Measurements from ENCODE around the gene ST7L.

DNA sequence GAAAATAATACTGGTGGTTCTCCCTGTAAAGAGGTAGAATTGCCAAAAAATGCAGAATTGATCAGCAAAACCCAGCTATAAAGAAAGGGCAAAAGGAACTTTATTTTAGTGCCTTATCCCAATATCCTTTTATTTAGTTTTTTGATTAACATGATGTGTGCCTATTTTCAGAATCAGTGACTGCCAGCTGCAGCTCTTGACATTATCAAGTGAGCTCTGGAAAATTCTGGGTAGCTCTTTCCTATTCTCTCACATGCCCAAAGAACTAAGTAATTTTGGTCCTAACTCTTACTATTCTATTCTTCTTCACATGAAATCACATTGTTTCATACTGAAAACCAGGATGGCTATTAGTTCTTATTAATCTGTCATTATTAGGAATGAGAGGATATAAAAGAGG, 88.1 kb downstream of the ST7L start:
- TF ChIP-seq RCOR1 (conservative IDR thresholded peaks at IDR 0.05; ENCODE audit: low read depth, low read length) (no peak), ZNF274 (IDR thresholded peaks at IDR 0.05; ENCODE audit: insufficient read depth, insufficient read length) (no peak), MLLT1 (IDR thresholded peaks at IDR 0.05) (no peak), CTCF (IDR thresholded peaks at IDR 0.05 in 2 of 3, conservative IDR thresholded peaks at IDR 0.05 in 1 of 3; ENCODE audit: control insufficient read depth in 2 of 3, extremely low read depth in 1 of 3, insufficient read depth in 1 of 3, low read depth in 3 of 3, low read length in 3 of 3) (no peak), SREBF1 (IDR thresholded peaks at IDR 0.05; ENCODE audit: low read length) (no peak), NFXL1 (IDR thresholded peaks at IDR 0.05; ENCODE audit: borderline replicate concordance) (no peak), POLR2A (IDR thresholded peaks at IDR 0.05; ENCODE audit: low read depth, low read length) (no peak), EGR1 (IDR thresholded peaks at IDR 0.05; ENCODE audit: borderline replicate concordance in 1 of 2, low read depth in 2 of 2, low read length in 2 of 2) (no peak), ZZZ3 (IDR thresholded peaks at IDR 0.05; ENCODE audit: control insufficient read depth, insufficient read length, low read depth) (no peak)
- TF ChIP-seq, protein P1, sequence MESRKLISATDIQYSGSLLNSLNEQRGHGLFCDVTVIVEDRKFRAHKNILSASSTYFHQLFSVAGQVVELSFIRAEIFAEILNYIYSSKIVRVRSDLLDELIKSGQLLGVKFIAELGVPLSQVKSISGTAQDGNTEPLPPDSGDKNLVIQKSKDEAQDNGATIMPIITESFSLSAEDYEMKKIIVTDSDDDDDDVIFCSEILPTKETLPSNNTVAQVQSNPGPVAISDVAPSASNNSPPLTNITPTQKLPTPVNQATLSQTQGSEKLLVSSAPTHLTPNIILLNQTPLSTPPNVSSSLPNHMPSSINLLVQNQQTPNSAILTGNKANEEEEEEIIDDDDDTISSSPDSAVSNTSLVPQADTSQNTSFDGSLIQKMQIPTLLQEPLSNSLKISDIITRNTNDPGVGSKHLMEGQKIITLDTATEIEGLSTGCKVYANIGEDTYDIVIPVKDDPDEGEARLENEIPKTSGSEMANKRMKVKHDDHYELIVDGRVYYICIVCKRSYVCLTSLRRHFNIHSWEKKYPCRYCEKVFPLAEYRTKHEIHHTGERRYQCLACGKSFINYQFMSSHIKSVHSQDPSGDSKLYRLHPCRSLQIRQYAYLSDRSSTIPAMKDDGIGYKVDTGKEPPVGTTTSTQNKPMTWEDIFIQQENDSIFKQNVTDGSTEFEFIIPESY (IDR thresholded peaks at IDR 0.05): no peak

Measured in GM12878 (cell line).